IMR-90 (cell line): Measurements from ENCODE around the gene RAP1GAP2.

Experiments used
- CTCF ChIP-seq: conservative IDR thresholded peaks from 2 replicates; pipeline ENCODE4 v1.5.1; 2012; ENCODE audit warnings: mild to moderate bottlenecking, low read depth, low read length, improper control_type of control experiment
- RAD21 ChIP-seq: IDR thresholded peaks from 2 replicates; pipeline ENCODE4 v1.6.1; 2012; ENCODE audit warnings: low read length, improper control_type of control experiment

- TF ChIP-seq CTCF (no peak), RAD21 (no peak)
Observed at GRCh38 chr17:2936771-2937321, 140.6 kb downstream of the RAP1GAP2 start.
